ENCODE results near the gene FBXL16. TPM values are rescaled to one million over a fixed set of nuclear protein-coding genes. Genes with fewer than 3 reads are reported as not detected.

The FBXL16 gene
- total and polyA plus RNA-seq, 8 donors, result 0.60 to 17.7 (median 2.3) TPM

GRCh38 chr16:695355-696089, 10.1 kb downstream of the FBXL16 start:
- FAIRE-seq (no peak), DNase-seq (peak in 1 of 6 donors; percentile 50), ATAC-seq (peak; percentile 42 to 65 (median 51))
- Histone ChIP-seq H3K4me3 (peak overlapping the region in 2 of 4 donors; percentile 15 to 24), H3K36me3 (no peaks in the 10 kb centered on the region), H3K27me3 (peaks cover 0 to 16% (median 3%) of the 10 kb centered on the region in 4 donors), H3K4me1 (peaks cover 0 to 19% (median 6%) of the 10 kb centered on the region in 3 donors), H3K27ac (no peak overlapping the region), H3K9me3 (no peaks in the 10 kb centered on the region)
- 3 to 4% methylated on average over 69 to 71 of the region's 71 CpGs for WGBS, 2 donors
- intact Hi-C loops (cut with DNase I), result no loop called here
- no peak for TF ChIP-seq CTCF (IDR thresholded peaks at IDR 0.05)

GRCh38 chr16:694863-695354, 10.7 kb downstream of the FBXL16 start:
- FAIRE-seq, result no peak
- Histone ChIP-seq H3K36me3 (no peaks in the 10 kb centered on the region), H3K27me3 (peaks cover 0 to 10% (median under 1%) of the 10 kb centered on the region in 4 donors), H3K27ac (no peak overlapping the region), H3K4me1 (peaks cover 0 to 19% (median 6%) of the 10 kb centered on the region in 3 donors), H3K4me3 (peak overlapping the region in 2 of 4 donors; percentile 15 to 19), H3K9me3 (no peaks in the 10 kb centered on the region)
- no peak for ATAC-seq
- intact Hi-C loops (cut with DNase I), result no loop called here
- DNase-seq, result no peak
- no peak for TF ChIP-seq CTCF (IDR thresholded peaks at IDR 0.05)
- 3 to 4% methylated on average over 23 to 37 of the region's 37 CpGs for WGBS, 2 donors

- DNase-seq (no peak), ATAC-seq (no peak), FAIRE-seq (no peak)
- WGBS, 2 donors, result 4 to 5% methylated on average over 36 to 64 of the region's 64 CpGs
- peaks cover 4 to 24% (median 10%) of the 10 kb centered on the region in 3 donors for H3K4me1 ChIP-seq
- H3K9me3 ChIP-seq, result no peaks in the 10 kb centered on the region
- no peaks in the 10 kb centered on the region for H3K36me3 ChIP-seq
- H3K27me3 ChIP-seq, result peaks cover 0 to 9% (median 0%) of the 10 kb centered on the region in 4 donors
- H3K4me3 ChIP-seq, result peak overlapping the region in 1 of 4 donors; percentile 19
- intact Hi-C loops (cut with DNase I), result no loop called here
- no peak for TF ChIP-seq CTCF (IDR thresholded peaks at IDR 0.05)
- H3K27ac ChIP-seq, result no peak overlapping the region
Observed at GRCh38 chr16:694187-694862, 11.3 kb downstream of the FBXL16 start.

- DNase-seq, result no peak
- no peak for ATAC-seq
- TF ChIP-seq CTCF (IDR thresholded peaks at IDR 0.05), result no peak
- FAIRE-seq, result no peak
- H3K27me3 ChIP-seq, result peaks cover 0 to 9% (median 0%) of the 10 kb centered on the region in 4 donors
- H3K4me3 ChIP-seq, result peak overlapping the region in 1 of 4 donors; percentile 10
- peaks cover 4 to 28% (median 15%) of the 10 kb centered on the region in 3 donors for H3K4me1 ChIP-seq
- no peaks in the 10 kb centered on the region for H3K36me3 ChIP-seq
- no peaks in the 10 kb centered on the region for H3K9me3 ChIP-seq
- intact Hi-C loops (cut with DNase I), result no loop called here
- no peak overlapping the region for H3K27ac ChIP-seq
- WGBS, 2 donors, result 10 to 25% methylated on average over 26 to 37 of the region's 37 CpGs
Observed at GRCh38 chr16:693766-694165, 11.8 kb downstream of the FBXL16 start.
